ENCODE data around the gene MACROD1.

MACROD1 gene

GRCh38 chr11:64069401-64070313 lies 96.3 kb downstream of the MACROD1 start:
- no peak for DNase-seq

DNA sequence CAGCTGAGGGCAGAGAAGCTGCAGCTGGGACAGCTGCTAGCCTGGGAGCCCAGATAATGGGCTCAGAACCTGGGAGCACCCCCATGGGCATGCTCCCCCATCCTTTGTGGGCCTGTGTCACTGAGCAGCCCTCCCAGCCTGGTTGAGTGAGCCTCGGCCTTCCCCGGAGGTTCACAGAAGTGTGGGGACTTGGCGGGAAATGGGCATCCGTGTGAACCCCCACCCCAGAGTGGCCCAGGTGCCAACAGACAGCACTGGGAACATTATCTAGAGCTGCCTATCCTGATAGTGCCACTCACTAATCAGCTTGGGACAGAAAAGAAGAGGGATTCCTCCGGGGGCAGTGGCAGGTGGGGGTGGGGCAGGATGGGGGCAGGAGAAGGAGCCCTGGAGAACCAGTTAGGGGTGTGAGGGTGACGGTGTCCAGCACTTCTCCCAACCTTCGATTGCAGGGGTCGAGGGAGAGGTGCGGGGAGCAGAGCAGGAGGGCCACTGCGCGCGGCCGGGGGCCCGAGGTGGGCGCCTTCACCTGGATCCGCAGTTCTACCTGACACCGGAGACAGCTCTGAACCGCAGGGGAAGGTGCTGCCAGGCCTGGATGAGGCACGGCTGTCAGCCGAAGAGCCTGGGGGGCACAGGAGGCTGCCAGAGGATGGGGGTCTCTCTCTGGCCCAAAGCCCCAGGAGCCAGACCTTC lies 97.1 kb downstream of the MACROD1 start:
- no peak for DNase-seq

DNA sequence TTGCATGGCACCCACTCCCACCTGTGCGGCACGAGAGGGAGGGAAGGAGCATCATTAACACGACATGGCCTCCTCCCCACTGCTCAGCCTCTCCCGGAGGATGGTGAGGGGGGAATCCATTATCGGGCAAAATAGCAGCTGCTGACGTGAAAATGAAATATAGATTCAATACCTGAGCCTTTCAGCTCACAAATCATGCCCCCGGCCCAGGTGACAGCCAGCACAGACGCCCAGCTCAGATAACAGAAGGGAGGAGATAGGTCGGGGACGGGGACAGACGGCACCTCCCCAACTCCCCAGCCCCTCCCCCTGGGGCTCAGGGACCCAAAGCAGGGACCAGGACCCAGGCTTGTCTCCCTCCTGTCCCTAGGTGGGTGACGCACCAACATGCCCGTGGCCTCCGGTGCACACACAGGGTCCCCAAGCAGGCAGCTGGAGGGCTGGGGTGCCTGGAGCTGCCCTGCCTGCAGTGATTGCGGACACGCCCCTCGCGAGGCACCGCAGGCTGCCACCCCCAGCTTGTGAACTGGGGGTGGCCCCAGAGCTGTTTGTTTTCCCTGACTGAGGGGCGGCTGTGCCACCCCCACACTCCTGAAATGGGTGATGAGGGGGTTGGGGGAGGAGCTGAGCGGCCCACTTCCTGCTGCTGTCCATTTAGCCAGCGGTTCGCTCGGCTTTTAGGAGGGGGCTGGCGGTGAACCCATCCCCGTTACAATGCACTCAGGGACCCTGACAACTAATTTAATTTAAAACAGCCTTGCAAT lies 98.5 kb downstream of the MACROD1 start:
- DNase-seq: no peak

- no peak for DNase-seq
Observed at GRCh38 chr11:64065712-64066111, 100.2 kb downstream of the MACROD1 start.

DNA sequence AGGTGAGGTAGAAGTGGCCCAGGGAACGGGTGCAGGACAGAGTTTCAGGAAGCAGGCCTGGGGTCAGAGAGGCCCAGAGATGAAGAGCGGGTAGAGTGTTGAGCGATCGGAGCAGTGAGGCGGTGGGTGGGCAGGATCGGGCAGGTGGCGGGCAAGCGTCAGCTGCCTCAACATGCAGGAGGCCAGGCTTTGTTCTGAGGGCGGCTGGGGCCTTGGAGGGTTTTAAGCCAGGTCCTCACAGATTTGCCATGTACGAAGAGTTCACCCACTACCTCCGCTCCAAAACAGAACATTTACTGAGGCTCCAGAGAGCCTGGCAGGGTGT lies 100.8 kb downstream of the MACROD1 start:
- no peak for DNase-seq

- no peak for DNase-seq
Observed at GRCh38 chr11:64064374-64065140, 101.4 kb downstream of the MACROD1 start.

DNA sequence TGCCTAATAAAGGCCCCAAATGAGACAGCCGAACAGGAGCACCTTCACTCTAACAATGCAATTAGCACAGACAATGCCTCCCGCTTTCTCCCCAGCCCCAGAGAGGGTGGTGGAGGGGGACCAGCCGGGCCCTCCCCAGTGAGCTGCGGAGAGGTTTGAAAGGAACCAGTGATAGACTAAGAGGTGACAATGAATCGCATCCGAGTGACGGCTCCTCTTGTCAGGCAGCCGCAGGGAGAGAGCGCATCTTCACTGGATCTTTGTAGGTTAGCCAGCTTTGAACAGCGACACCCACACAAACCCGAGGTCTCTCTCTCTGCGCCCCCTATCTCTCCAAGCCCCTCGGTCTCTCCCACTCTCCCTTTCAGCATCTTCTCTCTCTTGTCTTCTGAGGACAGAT lies 102.1 kb downstream of the MACROD1 start:
- DNase-seq: no peak

GRCh38 chr11:64062185-64063039 lies 103.5 kb downstream of the MACROD1 start:
- no peak for DNase-seq

- peak; percentile 50 for DNase-seq
Observed at GRCh38 chr11:64060861-64061444, 105.0 kb downstream of the MACROD1 start.

DNA sequence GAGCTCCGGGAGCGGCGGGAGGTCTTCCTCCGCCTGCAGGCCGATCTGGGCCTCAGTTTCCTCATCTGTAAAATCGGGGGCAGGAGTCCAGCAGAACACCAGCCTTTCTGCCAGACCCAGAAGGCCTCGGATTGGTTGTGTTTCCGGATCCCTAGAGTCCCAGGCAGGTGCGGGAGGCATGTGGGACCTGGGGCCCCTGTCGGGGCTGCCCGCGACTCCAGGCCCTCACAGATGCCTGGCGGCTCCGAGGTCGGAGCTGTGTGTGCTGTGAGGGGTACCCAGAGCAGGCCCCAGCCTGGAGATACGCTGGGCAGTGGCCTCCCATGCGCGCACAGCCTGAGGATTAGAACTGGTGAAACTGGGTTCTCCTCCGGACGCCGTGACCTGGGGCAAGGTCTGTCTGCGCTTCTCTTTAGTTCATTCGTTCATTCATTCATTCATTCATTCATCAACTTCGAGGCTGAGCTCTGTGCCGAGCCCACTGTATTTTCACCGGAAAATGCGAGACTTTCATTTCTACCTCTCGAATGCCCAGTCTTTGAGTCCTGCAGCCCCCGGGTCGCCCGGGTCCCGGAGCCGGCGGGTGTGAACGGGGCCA lies 105.6 kb downstream of the MACROD1 start:
- no peak for DNase-seq

- no peak for DNase-seq
Observed at GRCh38 chr11:64059339-64060140, 106.4 kb downstream of the MACROD1 start.

- no peak for DNase-seq
Observed at GRCh38 chr11:64058494-64058893, 107.4 kb downstream of the MACROD1 start.

DNA sequence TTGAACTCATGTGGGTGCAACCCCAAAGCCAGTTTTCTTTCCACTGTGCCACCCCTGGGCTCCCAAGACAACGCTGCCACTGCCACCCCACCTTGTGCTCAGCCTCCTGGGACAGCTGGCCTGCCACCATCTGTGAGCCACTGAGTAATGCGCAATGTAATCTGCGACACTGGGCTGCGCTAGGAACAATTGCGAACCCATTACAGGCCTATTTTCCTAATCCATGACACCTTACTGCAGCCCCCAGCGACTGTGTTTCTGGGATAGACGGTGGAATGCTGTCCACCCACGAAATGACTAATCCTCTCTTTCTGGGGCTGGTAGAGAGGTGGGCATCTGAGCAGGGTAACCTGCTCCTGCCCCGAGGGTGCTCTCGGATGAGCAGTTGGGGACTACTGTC lies 108.0 kb downstream of the MACROD1 start:
- DNase-seq: no peak

- DNase-seq: no peak
Observed at GRCh38 chr11:64056861-64057260, 109.1 kb downstream of the MACROD1 start.

DNA sequence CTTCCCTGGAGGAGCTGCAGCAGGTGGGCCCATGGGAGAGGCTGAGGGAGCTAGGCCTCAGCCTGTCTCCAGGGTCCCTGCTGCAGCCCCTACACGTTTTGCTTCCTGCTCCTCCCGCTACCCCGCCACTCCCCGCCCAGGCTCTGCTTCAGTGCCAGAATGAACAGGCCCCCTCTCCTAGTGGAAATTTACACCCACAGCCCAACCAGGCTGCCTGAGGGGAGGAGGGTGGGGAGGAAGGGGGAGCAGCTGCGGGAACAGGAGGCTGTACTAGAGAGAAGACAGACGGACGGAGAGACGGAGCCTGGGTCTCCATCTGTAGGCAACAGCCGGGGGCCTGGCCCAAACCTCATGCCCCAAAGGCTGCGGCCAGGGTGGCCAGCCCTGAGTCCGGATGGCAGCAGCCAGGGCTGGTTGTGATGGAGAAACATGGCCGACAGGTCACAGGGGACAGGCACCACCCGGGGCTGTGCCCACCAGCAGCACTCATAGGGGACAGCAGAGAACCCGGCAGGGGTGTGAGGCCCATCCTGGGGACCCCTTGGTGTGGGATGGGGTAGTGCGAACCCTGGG lies 109.6 kb downstream of the MACROD1 start:
- no peak for DNase-seq

GRCh38 chr11:64055077-64055476 lies 110.8 kb downstream of the MACROD1 start:
- no peak for DNase-seq

DNA sequence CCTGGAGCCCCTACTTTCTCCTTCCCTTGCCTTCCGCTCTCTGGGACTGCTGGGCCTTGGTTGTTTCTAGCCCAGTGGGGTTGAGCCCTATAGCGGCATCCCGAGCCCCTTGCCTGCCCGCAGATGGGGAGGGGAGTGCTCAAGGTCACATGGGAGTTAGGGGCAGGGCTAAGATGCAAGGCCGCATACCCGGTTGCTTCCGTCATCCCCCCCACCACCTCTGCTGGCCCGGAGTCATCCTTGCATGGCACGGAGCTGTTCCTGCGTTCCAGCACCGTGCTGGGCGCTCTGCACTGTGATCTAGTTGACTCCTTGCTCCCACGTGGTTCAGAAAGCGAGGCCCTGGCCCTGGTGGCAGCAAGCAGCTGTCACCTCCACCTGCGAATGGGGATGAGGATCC lies 112.2 kb downstream of the MACROD1 start:
- DNase-seq: no peak

DNA sequence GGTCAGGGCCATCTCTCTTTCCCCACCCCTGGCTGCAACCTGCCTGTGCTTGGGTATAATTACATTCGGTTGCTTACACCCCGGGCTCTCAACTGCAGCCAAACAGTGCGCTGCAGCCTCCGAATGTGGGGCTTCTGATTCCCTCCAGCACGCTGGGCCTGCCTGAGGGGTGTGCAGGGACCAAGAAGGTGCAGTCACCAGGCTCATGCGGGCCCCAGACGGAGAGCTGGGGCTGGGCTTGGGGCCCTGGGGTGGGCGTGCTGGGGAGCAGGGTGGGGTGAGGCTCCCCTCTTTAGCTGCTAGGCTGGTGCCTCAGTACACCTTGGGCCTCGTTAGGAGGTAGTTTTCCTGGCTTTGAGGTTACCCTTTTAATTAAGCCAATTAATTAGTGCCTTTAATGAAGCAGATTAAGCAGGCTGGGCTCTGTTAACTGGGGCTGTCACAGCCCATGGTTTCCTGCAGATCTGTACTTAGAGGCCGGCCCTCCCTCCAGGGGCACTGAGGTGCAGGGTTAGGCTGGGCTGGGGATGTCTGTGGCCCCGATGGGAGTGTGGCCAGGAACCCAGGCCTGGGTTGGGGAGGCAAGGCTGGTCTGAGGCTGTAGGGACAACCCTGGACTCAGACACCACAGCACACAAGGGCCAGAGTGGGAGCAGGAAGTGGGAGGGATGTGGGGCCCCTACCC lies 112.8 kb downstream of the MACROD1 start:
- DNase-seq: no peak

DNA sequence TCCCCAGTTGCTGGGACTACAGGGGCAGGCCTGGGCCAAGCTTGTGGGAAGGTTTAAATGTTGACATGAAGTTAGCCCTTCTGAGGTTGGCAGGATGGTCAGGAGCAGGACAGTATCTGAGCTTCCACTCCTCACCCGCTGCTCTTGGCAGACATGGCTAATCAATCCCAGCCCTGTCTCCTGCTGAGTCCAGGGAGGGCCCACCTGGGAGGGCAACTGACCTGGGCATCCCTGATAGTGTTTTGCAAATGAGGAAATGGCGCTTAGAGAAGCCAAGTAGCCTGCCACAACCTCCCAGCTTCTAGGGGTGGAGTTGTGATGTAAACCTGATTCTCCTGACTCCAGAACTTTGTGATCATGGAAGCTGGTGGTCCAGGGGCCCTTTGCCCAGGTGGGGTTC lies 113.5 kb downstream of the MACROD1 start:
- no peak for DNase-seq

Data from DMS79 (cell line).